ENCODE measurements around the gene ERICH4. TPM values are rescaled to one million over a fixed set of nuclear protein-coding genes. Genes with fewer than 3 reads are reported as not detected.
"Not testable (repeated sequence)": the region's sequence is repeated elsewhere in the genome, so short reads cannot be mapped to it uniquely, and the experiment has no call there.

Gene ERICH4
- total RNA-seq, 1 donor from 2014 or later = not detected

- Histone ChIP-seq H2AFZ (ENCODE audit: low read depth, low read length) (no peak overlapping the region), H3K27ac (ENCODE audit: low read depth, low read length) (no peak overlapping the region), H3K9ac (ENCODE audit: low read length) (no peak overlapping the region), H3K4me1 (ENCODE audit: insufficient read depth, low read length) (no peaks in the 10 kb centered on the region), H4K20me1 (ENCODE audit: insufficient read depth, low read length) (peaks cover 11% of the 10 kb centered on the region), H3K9me3 (ENCODE audit: insufficient read depth, low read depth, low read length) (no peaks in the 10 kb centered on the region), H3K4me3 (ENCODE audit: insufficient read depth, low read depth, low read length) (no peak overlapping the region), H3K36me3 (ENCODE audit: insufficient read depth, low read length) (no peaks in the 10 kb centered on the region), H3K79me2 (ENCODE audit: insufficient read depth, low read length) (no peaks in the 10 kb centered on the region), H3K4me2 (ENCODE audit: low read length) (no peak overlapping the region), H3K27me3 (ENCODE audit: insufficient read depth, low read length) (no peaks in the 10 kb centered on the region)
- FAIRE-seq (no peak), DNase-seq (ENCODE audit: low read depth) (no peak)
- Mint-ChIP-seq H3K36me3 (ENCODE audit: low read depth, unreplicated experiment) (peaks cover 5% of the 10 kb centered on the region), H3K27ac (ENCODE audit: unreplicated experiment) (no peak overlapping the region), H3K27me3 (ENCODE audit: low read depth, unreplicated experiment) (no peaks in the 10 kb centered on the region), H3K4me3 (ENCODE audit: unreplicated experiment) (no peak overlapping the region), H3K4me1 (ENCODE audit: low read depth, unreplicated experiment) (peaks cover 22% of the 10 kb centered on the region), H3K9me3 (ENCODE audit: unreplicated experiment) (no peaks in the 10 kb centered on the region)
- TF ChIP-seq EZH2 (IDR thresholded peaks at IDR 0.05; ENCODE audit: insufficient read depth, low read length) = no peak
- no peak for TF ChIP-seq CTCF (IDR thresholded peaks at IDR 0.05; ENCODE audit: insufficient read depth, low read depth, low read length)
These were observed 34.7 kb upstream of the ERICH4 start for GRCh38 chr19:41408256-41408655.

DNA sequence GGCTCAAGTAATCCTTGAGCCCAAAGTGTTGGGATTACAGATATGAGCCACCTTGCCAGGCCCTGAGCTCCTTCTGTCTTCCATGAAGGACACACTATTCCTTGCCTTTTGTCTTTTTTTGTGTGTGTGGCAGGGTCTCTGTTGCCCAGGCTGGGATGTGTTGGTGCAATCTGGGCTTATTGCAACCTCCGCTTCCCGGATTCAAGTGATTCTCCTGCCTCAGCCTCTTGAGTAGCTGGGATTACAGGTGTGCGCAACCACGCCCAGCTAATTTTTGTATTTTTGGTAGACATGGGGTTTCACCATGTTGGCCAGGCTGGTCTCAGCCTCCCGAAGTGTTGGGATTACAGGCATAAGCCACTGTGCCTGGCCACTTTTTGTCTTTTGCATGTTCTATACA, 34.1 kb upstream of the ERICH4 start:
- H4K20me1 ChIP-seq (ENCODE audit: insufficient read depth, low read length); H3K36me3 ChIP-seq (ENCODE audit: insufficient read depth, low read length); H3K9me3 ChIP-seq (ENCODE audit: insufficient read depth, low read depth, low read length); H3K4me3 ChIP-seq (ENCODE audit: insufficient read depth, low read depth, low read length); H3K27me3 Mint-ChIP-seq (ENCODE audit: low read depth, unreplicated experiment); FAIRE-seq; H3K79me2 ChIP-seq (ENCODE audit: insufficient read depth, low read length); H3K9ac ChIP-seq (ENCODE audit: low read length); H3K4me2 ChIP-seq (ENCODE audit: low read length); H2AFZ ChIP-seq (ENCODE audit: low read depth, low read length); H3K9me3 Mint-ChIP-seq (ENCODE audit: unreplicated experiment); H3K4me3 Mint-ChIP-seq (ENCODE audit: unreplicated experiment); H3K27ac ChIP-seq (ENCODE audit: low read depth, low read length); H3K27me3 ChIP-seq (ENCODE audit: insufficient read depth, low read length); DNase-seq (ENCODE audit: low read depth); H3K4me1 ChIP-seq (ENCODE audit: insufficient read depth, low read length): not testable (repeated sequence)
- Mint-ChIP-seq H3K27ac (ENCODE audit: unreplicated experiment) (peak overlapping the region; percentile 81), H3K4me1 (ENCODE audit: low read depth, unreplicated experiment) (peaks cover 22% of the 10 kb centered on the region), H3K36me3 (ENCODE audit: low read depth, unreplicated experiment) (peaks cover 11% of the 10 kb centered on the region)

DNA sequence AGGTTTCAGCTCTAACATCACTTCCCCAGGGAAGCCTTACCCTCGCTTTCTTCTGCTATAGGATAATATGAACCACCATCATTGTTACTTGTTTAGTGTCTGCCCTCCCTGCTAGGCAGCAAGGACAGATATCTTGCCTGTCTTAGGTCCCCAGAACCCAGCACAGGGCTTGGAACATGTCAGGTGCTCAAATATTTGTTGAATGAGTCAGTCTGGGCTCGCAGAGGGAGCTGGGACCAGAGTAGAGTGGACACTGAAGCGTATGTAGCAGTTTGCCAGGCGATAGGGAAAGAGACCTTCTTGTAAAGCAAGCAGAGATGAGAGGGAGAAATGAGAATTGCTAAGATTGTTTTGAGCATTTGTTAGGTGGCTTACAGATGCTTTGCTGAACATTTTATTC, 33.7 kb upstream of the ERICH4 start:
- peaks cover 1% of the 10 kb centered on the region for H3K36me3 ChIP-seq (ENCODE audit: insufficient read depth, low read length)
- no peak overlapping the region for H3K4me3 Mint-ChIP-seq (ENCODE audit: unreplicated experiment)

More for the DNA sequence above, 33.7 kb upstream of the ERICH4 start:
- H3K9ac ChIP-seq (ENCODE audit: low read length) = no peak overlapping the region
- H3K4me2 ChIP-seq (ENCODE audit: low read length) = no peak overlapping the region
- peak; percentile 48 for DNase-seq (ENCODE audit: low read depth)
- no peak overlapping the region for H3K27ac ChIP-seq (ENCODE audit: low read depth, low read length)
- H3K79me2 ChIP-seq (ENCODE audit: insufficient read depth, low read length) = no peaks in the 10 kb centered on the region
- no peaks in the 10 kb centered on the region for H3K27me3 ChIP-seq (ENCODE audit: insufficient read depth, low read length)
- H3K4me1 ChIP-seq (ENCODE audit: insufficient read depth, low read length) = no peaks in the 10 kb centered on the region
- H2AFZ ChIP-seq (ENCODE audit: low read depth, low read length) = no peak overlapping the region
- H3K27ac Mint-ChIP-seq (ENCODE audit: unreplicated experiment) = peak overlapping the region; percentile 81
- TF ChIP-seq CTCF (IDR thresholded peaks at IDR 0.05; ENCODE audit: insufficient read depth, low read depth, low read length) = no peak
- TF ChIP-seq EZH2 (IDR thresholded peaks at IDR 0.05; ENCODE audit: insufficient read depth, low read length) = no peak
- peaks cover 22% of the 10 kb centered on the region for H3K4me1 Mint-ChIP-seq (ENCODE audit: low read depth, unreplicated experiment)
- FAIRE-seq = no peak
- no peak overlapping the region for H3K4me3 ChIP-seq (ENCODE audit: insufficient read depth, low read depth, low read length)
- no peaks in the 10 kb centered on the region for H3K27me3 Mint-ChIP-seq (ENCODE audit: low read depth, unreplicated experiment)
- peaks cover 8% of the 10 kb centered on the region for H4K20me1 ChIP-seq (ENCODE audit: insufficient read depth, low read length)
- peaks cover 12% of the 10 kb centered on the region for H3K36me3 Mint-ChIP-seq (ENCODE audit: low read depth, unreplicated experiment)
- no peaks in the 10 kb centered on the region for H3K9me3 ChIP-seq (ENCODE audit: insufficient read depth, low read depth, low read length)
- H3K9me3 Mint-ChIP-seq (ENCODE audit: unreplicated experiment) = no peaks in the 10 kb centered on the region
